Lung (tissue), 12 donors: ENCODE measurements around the gene SYT8. TPM values are rescaled to one million over a fixed set of nuclear protein-coding genes. Genes with fewer than 3 reads are reported as not detected.

Source experiments
- ATAC-seq: fragments of 200-7000 bp; cut with Tn5 transposase; one replicate; pipeline ENCODE4 v1.9.1; 2020; ENCODE audit warnings: moderate number of reproducible peaks; ENCODE audit not compliant: insufficient read depth, low FRiP score
- DNase-seq, 3 donors: peaks; one replicate each; pipeline ENCODE4 v3.0.0-alpha.2; 2013 to 2017
- H3K27ac ChIP-seq, 2 donors: one replicate each; pipeline ENCODE4 v1.5.1; 2013; ENCODE audit warnings: mild to moderate bottlenecking in 2 of 2, moderate library complexity in 2 of 2, control low read depth in 1 of 2, inconsistent platforms in 1 of 2, low read depth in 1 of 2, low read length in 1 of 2
- H3K27me3 ChIP-seq, 3 donors: one replicate each; pipeline ENCODE4 v1.5.1; 2013; ENCODE audit warnings: low read length in 2 of 3; ENCODE audit not compliant: control insufficient read depth in 3 of 3, insufficient read depth in 3 of 3
- H3K36me3 ChIP-seq, 4 donors: one replicate each; pipeline ENCODE4 v1.5.1; 2013; ENCODE audit warnings: low read length in 4 of 4, mild to moderate bottlenecking in 1 of 4, moderate library complexity in 1 of 4; ENCODE audit not compliant: control insufficient read depth in 4 of 4, insufficient read depth in 4 of 4
- H3K4me1 ChIP-seq, 5 donors: one replicate each; pipeline ENCODE4 v1.5.1; 2013; ENCODE audit warnings: low read length in 5 of 5, mild to moderate bottlenecking in 2 of 5, moderate library complexity in 1 of 5; ENCODE audit not compliant: control insufficient read depth in 5 of 5, insufficient read depth in 5 of 5
- H3K4me3 ChIP-seq: one replicate; pipeline ENCODE4 v1.5.1; 2013; ENCODE audit warnings: mild to moderate bottlenecking, control low read depth, moderate library complexity
- H3K9ac ChIP-seq, 2 donors: one replicate each; pipeline ENCODE4 v1.5.1; 2013; ENCODE audit warnings: low read length in 2 of 2, control low read depth in 1 of 2; ENCODE audit not compliant: insufficient read depth in 1 of 2
- H3K9me3 ChIP-seq, 4 donors: one replicate each; pipeline ENCODE4 v1.5.1; 2013; ENCODE audit warnings: low read length in 3 of 4, mild to moderate bottlenecking in 1 of 4, moderate library complexity in 1 of 4; ENCODE audit not compliant: control insufficient read depth in 4 of 4, insufficient read depth in 3 of 4
- CTCF ChIP-seq: IDR thresholded peaks from 2 replicates; pipeline ENCODE4 v1.5.1; 2012; ENCODE audit warnings: mild to moderate bottlenecking; ENCODE audit errors: control extremely low read depth, extremely low read depth
- WGBS, 2 donors: extraction: QIAGEN DNeasy Blood & Tissue Kit; methylation state at CpG; one replicate each; pipeline ENCODE4 v1.1.7; 2013; 5-methylcytosine and 5-hydroxymethylcytosine counted together
- polyA plus RNA-seq, 2 donors: library from polyadenylated mRNA; stranded (reverse); fragments of 200-250 nt; gene quantifications; one replicate each; pipeline ENCODE4 v1.2.1, GENCODE V29; 2013
- total RNA-seq, 2 donors: library from RNA; depleted of rRNA in 1 of 2; stranded (reverse); fragments of >200 nt in 1 of 2; gene quantifications; one replicate each; pipeline ENCODE4 v1.2.1, GENCODE V29; 2014 to 2021
- donor health status: control.
- donor health status: control.
- donor health status: Bipolar disorder and iron deficiency.
- donor health status: healthy.
- donor health status: DM: yes; HTN: yes; CAD: no.

Gene SYT8
- total and polyA plus RNA-seq, 4 donors: 2.7 to 40.6 (median 16.9) TPM

GRCh38 chr11:1858154-1858553, 23.4 kb downstream of the SYT8 start:
- ATAC-seq: no peak
- Histone ChIP-seq H3K27me3 (peaks cover 0 to 6% (median 0%) of the 10 kb centered on the region in 3 donors), H3K9ac (no peak overlapping the region), H3K36me3 (peaks cover 0 to 1% (median 0%) of the 10 kb centered on the region in 4 donors), H3K27ac (no peak overlapping the region), H3K4me3 (no peak overlapping the region), H3K4me1 (peaks cover 0 to 2% (median 0%) of the 10 kb centered on the region in 5 donors), H3K9me3 (no peaks in the 10 kb centered on the region)
- TF ChIP-seq CTCF: no peak
- DNase-seq: no peak
- 84 to 86% methylated on average over 9 of the region's 9 CpGs for WGBS, 2 donors

- 91 to 96% methylated on average over 7 of the region's 7 CpGs for WGBS, 2 donors
- Histone ChIP-seq H3K36me3 (peaks cover 0 to 1% (median 0%) of the 10 kb centered on the region in 4 donors), H3K27ac (no peak overlapping the region), H3K9ac (no peak overlapping the region), H3K4me1 (peaks cover 0 to 6% (median 3%) of the 10 kb centered on the region in 5 donors), H3K27me3 (peaks cover 0 to 6% (median 0%) of the 10 kb centered on the region in 3 donors), H3K4me3 (no peak overlapping the region), H3K9me3 (no peaks in the 10 kb centered on the region)
- DNase-seq: no peak
- no peak for TF ChIP-seq CTCF
- no peak for ATAC-seq
Observed at GRCh38 chr11:1858576-1858975, 23.8 kb downstream of the SYT8 start.

- H3K4me3 ChIP-seq: no peak overlapping the region
- H3K36me3 ChIP-seq: peaks cover 0 to 1% (median 0%) of the 10 kb centered on the region in 4 donors
- no peak for TF ChIP-seq CTCF
- peaks cover 0 to 9% (median 7%) of the 10 kb centered on the region in 5 donors for H3K4me1 ChIP-seq
- no peak for DNase-seq
- H3K27me3 ChIP-seq: peaks cover 0 to 6% (median 0%) of the 10 kb centered on the region in 3 donors
- no peaks in the 10 kb centered on the region for H3K9me3 ChIP-seq
- whole genome bisulfite sequencing, 2 donors: 79 to 84% methylated on average over 4 of the region's 4 CpGs
- H3K9ac ChIP-seq: no peak overlapping the region
- H3K27ac ChIP-seq: no peak overlapping the region
- ATAC-seq: no peak
Observed at GRCh38 chr11:1859004-1859403, 24.2 kb downstream of the SYT8 start.

GRCh38 chr11:1860108-1860507, 25.3 kb downstream of the SYT8 start:
- WGBS, 2 donors: 93 to 100% methylated on average over 1 of the region's 1 CpG
- Histone ChIP-seq H3K27me3 (peaks cover 0 to 6% (median 0%) of the 10 kb centered on the region in 3 donors), H3K9me3 (no peaks in the 10 kb centered on the region), H3K9ac (no peak overlapping the region), H3K4me1 (peaks cover 0 to 20% (median 11%) of the 10 kb centered on the region in 5 donors), H3K36me3 (peaks cover 0 to 1% (median 0%) of the 10 kb centered on the region in 4 donors), H3K27ac (no peak overlapping the region), H3K4me3 (no peak overlapping the region)
- no peak for DNase-seq
- ATAC-seq: no peak
- TF ChIP-seq CTCF: no peak
